HepG2 (cell line): ENCODE results near the gene PPP1R1B. TPM values are rescaled to one million over a fixed set of nuclear protein-coding genes. Genes with fewer than 3 reads are reported as not detected.
A peak's percentile ranks its signal among the peaks of the same experiment; 100 is the strongest.

Experiments used
- CBX1 ChIP-seq: IDR thresholded peaks from one replicate; pipeline ENCODE4 v1.6.1; 2016; ENCODE audit warnings: antibody characterized with exemption, low read depth
- DPF2 ChIP-seq: sonication (generic); formaldehyde crosslinking; IDR thresholded peaks from 2 replicates; pipeline ENCODE4 v1.4.0; 2020; ENCODE audit warnings: mild to moderate bottlenecking, low read depth, missing genetic modification reagents, borderline replicate concordance
- EED ChIP-seq: sonication (generic); formaldehyde crosslinking; IDR thresholded peaks from 2 replicates; pipeline ENCODE4 v1.5.0; 2020; ENCODE audit warnings: mild to moderate bottlenecking, missing genetic modification reagents
- FOXM1 ChIP-seq: sonication (generic); formaldehyde crosslinking; IDR thresholded peaks from 2 replicates; pipeline ENCODE4 v1.5.0; 2020; ENCODE audit warnings: missing genetic modification reagents
- GZF1 ChIP-seq: sonication (generic); formaldehyde crosslinking; IDR thresholded peaks from 2 replicates; pipeline ENCODE4 v1.5.1; 2020; ENCODE audit warnings: mild to moderate bottlenecking, missing genetic modification reagents
- MBD4 ChIP-seq: IDR thresholded peaks from 2 replicates; pipeline ENCODE4 v1.6.1; 2012; ENCODE audit warnings: low read length, inconsistent platforms, borderline replicate concordance
- NCOA5 ChIP-seq: sonication (generic); formaldehyde crosslinking; IDR thresholded peaks from 2 replicates; pipeline ENCODE4 v1.4.0; 2020; ENCODE audit warnings: missing genetic modification reagents
- NR2F1 ChIP-seq, 2 experiments: fragments of 450-650 bp in 1 of 2; formaldehyde crosslinking in 1 of 2; IDR thresholded peaks; 2 replicates each; pipeline versions ENCODE4 v1.5.0 to v1.6.1; 2016 to 2020; ENCODE audit warnings: mild to moderate bottlenecking in 1 of 2, missing compliant biosample characterization in 1 of 2, missing genetic modification reagents in 1 of 2, moderate library complexity in 1 of 2
- PATZ1 ChIP-seq: sonication (generic); formaldehyde crosslinking; IDR thresholded peaks from 2 replicates; pipeline ENCODE4 v1.4.0; 2020; ENCODE audit warnings: missing genetic modification reagents
- PHF5A ChIP-seq: IDR thresholded peaks from one replicate; pipeline ENCODE4 v1.6.1; 2018; ENCODE audit warnings: low read depth, missing genetic modification reagents; ENCODE audit not compliant: unreplicated experiment
- SIN3B ChIP-seq: fragments of 150-350 bp; IDR thresholded peaks from 2 replicates; pipeline ENCODE4 v1.6.1; 2014; ENCODE audit warnings: low read length
- SMAD3 ChIP-seq: sonication (generic); formaldehyde crosslinking; IDR thresholded peaks from 2 replicates; pipeline ENCODE4 v1.4.0; 2020; ENCODE audit warnings: missing genetic modification reagents
- TEAD3 ChIP-seq: optimal IDR thresholded peaks from 2 replicates; pipeline ENCODE3; 2016; ENCODE audit warnings: borderline replicate concordance
- THAP8 ChIP-seq: sonication (generic); formaldehyde crosslinking; IDR thresholded peaks from 2 replicates; pipeline ENCODE4 v1.5.1; 2020; ENCODE audit warnings: missing genetic modification reagents, mild to moderate bottlenecking, borderline replicate concordance
- UBTF ChIP-seq: sonication (generic); formaldehyde crosslinking; IDR thresholded peaks from 2 replicates; pipeline ENCODE4 v1.4.0; 2020; ENCODE audit warnings: mild to moderate bottlenecking, missing genetic modification reagents
- ZFP90 ChIP-seq: sonication (generic); formaldehyde crosslinking; IDR thresholded peaks from 2 replicates; pipeline ENCODE4 v1.8.0; 2022; ENCODE audit warnings: missing genetic modification reagents, mild to moderate bottlenecking, inconsistent platforms, borderline replicate concordance
- ZNF136 ChIP-seq: sonication (generic); formaldehyde crosslinking; IDR thresholded peaks from 2 replicates; pipeline ENCODE4 v1.8.1; 2022; ENCODE audit warnings: low read depth, mild to moderate bottlenecking, moderate library complexity, missing genetic modification reagents
- ZNF138 ChIP-seq: sonication (generic); formaldehyde crosslinking; IDR thresholded peaks from 2 replicates; pipeline ENCODE4 v1.5.0; 2020; ENCODE audit warnings: mild to moderate bottlenecking, low read depth, missing genetic modification reagents
- ZNF772 ChIP-seq: sonication (generic); formaldehyde crosslinking; IDR thresholded peaks from 2 replicates; pipeline ENCODE4 v1.5.0; 2020; ENCODE audit warnings: mild to moderate bottlenecking, missing genetic modification reagents
- ZNF788 ChIP-seq: sonication (generic); formaldehyde crosslinking; IDR thresholded peaks from 2 replicates; pipeline ENCODE4 v1.5.0; 2020; ENCODE audit warnings: mild to moderate bottlenecking, missing genetic modification reagents, borderline replicate concordance
- polyA plus RNA-seq, 8 experiments: library from polyadenylated mRNA; depleted of rRNA in 3 of 8; stranded (reverse) in 7 of 8; unstranded in 1 of 8; fragments of >200 nt; fragmentation: Illumina TruSeq in 4 of 8; extraction: Trizol in 4 of 8; gene quantifications; 2 replicates each; pipeline versions ENCODE4 v1.2.1 to v1.2.3, GENCODE V29; 2011 to 2016; ENCODE audit warnings: low read depth in 4 of 8, missing spikeins in 1 of 8, mixed read lengths in 1 of 8; ENCODE audit not compliant: insufficient read depth in 1 of 8
- total RNA-seq, 5 experiments: library from RNA; depleted of rRNA; stranded (reverse); fragments of >200 nt; fragmentation: Illumina TruSeq; extraction: Trizol; gene quantifications; 2 replicates each; pipeline ENCODE4 v1.2.3, GENCODE V29; 2016; ENCODE audit warnings: low read depth in 1 of 5
- TF ChIP-seq, protein P1 (sequence below), 2 experiments: sonication (generic) in 1 of 2; formaldehyde crosslinking in 1 of 2; IDR thresholded peaks; 2 replicates each; pipeline versions ENCODE4 v1.4.0 to v1.6.1; 2018 to 2020; ENCODE audit warnings: missing genetic modification reagents in 2 of 2, borderline replicate concordance in 1 of 2, low read depth in 1 of 2, mild to moderate bottlenecking in 1 of 2, missing biosample characterization in 1 of 2
- TF ChIP-seq, protein P2 (sequence below): IDR thresholded peaks from 2 replicates; pipeline ENCODE4 v1.6.1; 2012; ENCODE audit warnings: low read depth, low read length, improper control_type of control experiment

PPP1R1B gene
- total and polyA plus RNA-seq, 2 of the 13 experiments (the other 11 are each of a cell fraction or from before 2014, with no cell fraction given) = 0.08 TPM; not detected in 1

DNA sequence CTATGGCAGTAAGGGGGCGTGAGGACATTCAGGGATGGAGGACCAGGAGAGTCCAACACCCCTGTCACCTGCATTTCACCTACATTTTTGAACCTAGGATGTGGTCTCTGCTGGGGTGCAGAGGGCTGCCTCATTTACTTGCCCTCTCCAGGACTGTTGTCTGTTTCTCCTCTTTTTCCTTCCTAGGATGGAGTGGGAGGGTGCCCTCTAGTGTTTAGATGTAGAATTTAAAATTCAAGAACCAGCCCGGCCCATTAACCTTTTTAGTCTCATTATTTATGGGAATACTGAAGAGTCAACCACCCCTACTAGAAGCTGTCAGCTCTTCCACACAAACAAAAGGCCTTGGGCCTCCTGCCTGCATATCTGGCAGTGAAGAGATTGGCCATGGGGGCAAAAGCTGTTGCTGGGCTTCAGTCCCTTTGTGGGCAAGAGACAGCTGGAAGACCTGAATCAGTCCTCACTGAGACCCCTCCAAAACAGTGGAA lies 7.7 kb downstream of the PPP1R1B start (continued):
- TF ChIP-seq PHF5A (CRISPR knock-in tag) = no peak
- TF ChIP-seq GZF1 = no peak
- TF ChIP-seq, protein P1, sequence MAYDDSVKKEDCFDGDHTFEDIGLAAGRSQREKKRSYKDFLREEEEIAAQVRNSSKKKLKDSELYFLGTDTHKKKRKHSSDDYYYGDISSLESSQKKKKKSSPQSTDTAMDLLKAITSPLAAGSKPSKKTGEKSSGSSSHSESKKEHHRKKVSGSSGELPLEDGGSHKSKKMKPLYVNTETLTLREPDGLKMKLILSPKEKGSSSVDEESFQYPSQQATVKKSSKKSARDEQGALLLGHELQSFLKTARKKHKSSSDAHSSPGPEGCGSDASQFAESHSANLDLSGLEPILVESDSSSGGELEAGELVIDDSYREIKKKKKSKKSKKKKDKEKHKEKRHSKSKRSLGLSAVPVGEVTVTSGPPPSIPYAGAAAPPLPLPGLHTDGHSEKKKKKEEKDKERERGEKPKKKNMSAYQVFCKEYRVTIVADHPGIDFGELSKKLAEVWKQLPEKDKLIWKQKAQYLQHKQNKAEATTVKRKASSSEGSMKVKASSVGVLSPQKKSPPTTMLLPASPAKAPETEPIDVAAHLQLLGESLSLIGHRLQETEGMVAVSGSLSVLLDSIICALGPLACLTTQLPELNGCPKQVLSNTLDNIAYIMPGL (CRISPR knock-in tag; IDR thresholded peaks at IDR 0.05; ENCODE audit: borderline replicate concordance in 1 of 2, low read depth in 1 of 2) = 0 out of 4 replicates have a peak, but pooled peaks of 1 of the 2 experiments have one; percentile 23
- TF ChIP-seq ZNF788 (CRISPR knock-in tag) = peak; percentile 57; the same call in 1 of the 2 replicates
- no peak for TF ChIP-seq THAP8
- TF ChIP-seq EED (CRISPR knock-in tag) = 0 out of 2 replicates have a peak, but pooled peaks have one; percentile 68
- TF ChIP-seq, protein P2, sequence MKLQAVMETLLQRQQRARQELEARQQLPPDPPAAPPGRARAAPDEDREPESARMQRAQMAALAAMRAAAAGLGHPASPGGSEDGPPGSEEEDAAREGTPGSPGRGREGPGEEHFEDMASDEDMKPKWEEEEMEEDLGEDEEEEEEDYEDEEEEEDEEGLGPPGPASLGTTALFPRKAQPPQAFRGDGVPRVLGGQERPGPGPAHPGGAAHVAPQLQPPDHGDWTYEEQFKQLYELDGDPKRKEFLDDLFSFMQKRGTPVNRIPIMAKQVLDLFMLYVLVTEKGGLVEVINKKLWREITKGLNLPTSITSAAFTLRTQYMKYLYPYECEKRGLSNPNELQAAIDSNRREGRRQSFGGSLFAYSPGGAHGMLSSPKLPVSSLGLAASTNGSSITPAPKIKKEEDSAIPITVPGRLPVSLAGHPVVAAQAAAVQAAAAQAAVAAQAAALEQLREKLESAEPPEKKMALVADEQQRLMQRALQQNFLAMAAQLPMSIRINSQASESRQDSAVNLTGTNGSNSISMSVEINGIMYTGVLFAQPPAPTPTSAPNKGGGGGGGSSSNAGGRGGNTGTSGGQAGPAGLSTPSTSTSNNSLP = peak; percentile 69; the same call in 1 of the 2 replicates
- TF ChIP-seq ZNF138 = 0 out of 2 replicates have a peak, but pooled peaks have one; percentile 52
- no peak for TF ChIP-seq NCOA5
- no peak for TF ChIP-seq NR2F1 (CRISPR knock-in tag; IDR thresholded peaks at IDR 0.05)
- TF ChIP-seq ZNF772 (CRISPR knock-in tag) = 0 out of 2 replicates have a peak, but pooled peaks have one; percentile 44
- TF ChIP-seq UBTF = no peak
- TF ChIP-seq DPF2 = no peak
- TF ChIP-seq ZFP90 (CRISPR knock-in tag) = no peak
- TF ChIP-seq PATZ1 (CRISPR knock-in tag) = peak; percentile 36; the same call in 1 of the 2 replicates
- no peak for TF ChIP-seq TEAD3 (CRISPR knock-in tag)
- TF ChIP-seq SIN3B = no peak
- no peak for TF ChIP-seq SMAD3 (CRISPR knock-in tag)
- no peak for TF ChIP-seq FOXM1 (CRISPR knock-in tag)
- TF ChIP-seq MBD4 = no peak
- no peak for TF ChIP-seq ZNF136 (CRISPR knock-in tag)
- TF ChIP-seq CBX1 = no peak
